CD4-positive, alpha-beta T cell (primary cell): Measurements from ENCODE around the gene CDHR1. TPM values are rescaled to one million over a fixed set of nuclear protein-coding genes. Genes with fewer than 3 reads are reported as not detected.

Experiments used
- ATAC-seq: fragments of 200-7000 bp; cut with Tn5 transposase; one replicate; pipeline ENCODE4 v1.10.0; 2022; ENCODE audit warnings: mild to moderate bottlenecking; ENCODE audit not compliant: poor library complexity
- CTCF ChIA-PET: fragments of 350-600 bp; sonication (Branson Sonifier 250); formaldehyde crosslinking; loops from one replicate; lab custom pipeline; 2021; ENCODE audit warnings: antibody characterized with exemption, inconsistent platforms; lab: Charles Lee
- POLR2A ChIA-PET: fragments of 350-600 bp; sonication (Branson Sonifier 250); formaldehyde crosslinking; loops from one replicate; lab custom pipeline; 2021; ENCODE audit warnings: antibody characterized with exemption, inconsistent platforms; lab: Charles Lee
- DNase-seq, 14 experiments: peaks; one replicate each; pipeline ENCODE4 v3.0.0-alpha.2; 2013 to 2020; ENCODE audit warnings: mixed read lengths in 2 of 14
- H3K27ac ChIP-seq, 2 donors: one replicate each; pipeline versions ENCODE4 v1.5.1 to v1.7.0; 2013; ENCODE audit warnings: low read length in 2 of 2, low read depth in 1 of 2, mild to moderate bottlenecking in 1 of 2
- H3K27me3 ChIP-seq, 2 experiments: 1 replicate in 1 of 2; 2 replicates in 1 of 2; pipeline versions ENCODE4 v1.6.1 to v1.7.0; 2013; ENCODE audit warnings: low read length in 2 of 2, control low read depth in 1 of 2, mild to moderate bottlenecking in 1 of 2, moderate library complexity in 1 of 2; ENCODE audit not compliant: insufficient read depth in 2 of 2, control insufficient read depth in 1 of 2
- H3K36me3 ChIP-seq: one replicate; pipeline ENCODE4 v1.6.1; 2013; ENCODE audit warnings: low read length, control low read depth; ENCODE audit not compliant: insufficient read depth
- H3K4me1 ChIP-seq: one replicate; pipeline ENCODE4 v1.6.1; 2013; ENCODE audit warnings: low read length, control low read depth; ENCODE audit not compliant: insufficient read depth
- H3K4me3 ChIP-seq: one replicate; pipeline ENCODE4 v1.5.1; 2013; ENCODE audit warnings: mild to moderate bottlenecking, low read length, moderate library complexity
- H3K9me3 ChIP-seq, 2 experiments: 1 replicate in 1 of 2; 2 replicates in 1 of 2; pipeline versions ENCODE4 v1.6.1 to v1.7.0; 2013; ENCODE audit warnings: low read length in 2 of 2, mild to moderate bottlenecking in 2 of 2, control low read depth in 1 of 2, moderate library complexity in 1 of 2; ENCODE audit not compliant: control insufficient read depth in 1 of 2, insufficient read depth in 1 of 2
- H3K27ac Mint-ChIP-seq: one replicate; pipeline ENCODE4 v1.8.0; 2020; ENCODE audit warnings: mixed read lengths
- H3K27me3 Mint-ChIP-seq: one replicate; pipeline ENCODE4 v1.8.0; 2021; ENCODE audit warnings: mixed read lengths
- H3K36me3 Mint-ChIP-seq: one replicate; pipeline ENCODE4 v1.8.0; 2021; ENCODE audit warnings: low read depth, mixed read lengths
- H3K4me1 Mint-ChIP-seq: one replicate; pipeline ENCODE4 v1.8.0; 2021; ENCODE audit warnings: low read depth, mixed read lengths
- H3K4me3 Mint-ChIP-seq: one replicate; pipeline ENCODE4 v1.8.0; 2020; ENCODE audit warnings: mild to moderate bottlenecking, mixed read lengths
- H3K9me3 Mint-ChIP-seq: one replicate; pipeline ENCODE4 v1.8.0; 2020; ENCODE audit warnings: mixed read lengths
- CTCF ChIP-seq: fragments of 200-600 bp; IDR thresholded peaks from one replicate; pipeline ENCODE4 v1.8.0; 2022; ENCODE audit warnings: antibody characterized with exemption, mild to moderate bottlenecking
- intact Hi-C, 2 experiments: fragments of 100-400 bp; cut with DNase I in 1 of 2; cut with micrococcal nuclease in 1 of 2; formaldehyde crosslinking; loops; one replicate each; pipeline versions ENCODE4 v1.15.1 to v1.9.0; 2023 to 2025; cut with DNase I, micrococcal nuclease
- total RNA-seq, 174 experiments: library from RNA in 2 of 174; stranded (reverse) in 2 of 174; gene quantifications; one replicate each; pipeline ENCODE4 v1.2.3 and lab custom pipeline; 2021 to 2026

CDHR1 gene
- total RNA-seq, 2 experiments from 2014 or later: 0.74 to 0.92 TPM

- Mint-ChIP-seq H3K9me3 (no peaks in the 10 kb centered on the region), H3K36me3 (no peaks in the 10 kb centered on the region), H3K4me3 (no peak overlapping the region), H3K27me3 (peaks cover 30% of the 10 kb centered on the region), H3K4me1 (peaks cover 5% of the 10 kb centered on the region), H3K27ac (no peak overlapping the region)
- no peak for TF ChIP-seq CTCF
- Histone ChIP-seq H3K27ac (no peak overlapping the region), H3K9me3 (peaks cover 0 to 11% of the 10 kb centered on the region in 2 experiments), H3K4me1 (peaks cover 27% of the 10 kb centered on the region), H3K27me3 (peaks cover 29 to 35% of the 10 kb centered on the region in 2 experiments), H3K4me3 (no peak overlapping the region), H3K36me3 (no peaks in the 10 kb centered on the region)
- ATAC-seq: no peak
- intact Hi-C loops: no loop called here
- ChIA-PET POLR2A (no interaction called here), CTCF (no interaction called here)
- no peak for DNase-seq
Observed at GRCh38 chr10:84196083-84196482, 1.7 kb downstream of the CDHR1 start.

GRCh38 chr10:84196941-84197340, 2.6 kb downstream of the CDHR1 start:
- H3K4me3 Mint-ChIP-seq: no peak overlapping the region

DNA sequence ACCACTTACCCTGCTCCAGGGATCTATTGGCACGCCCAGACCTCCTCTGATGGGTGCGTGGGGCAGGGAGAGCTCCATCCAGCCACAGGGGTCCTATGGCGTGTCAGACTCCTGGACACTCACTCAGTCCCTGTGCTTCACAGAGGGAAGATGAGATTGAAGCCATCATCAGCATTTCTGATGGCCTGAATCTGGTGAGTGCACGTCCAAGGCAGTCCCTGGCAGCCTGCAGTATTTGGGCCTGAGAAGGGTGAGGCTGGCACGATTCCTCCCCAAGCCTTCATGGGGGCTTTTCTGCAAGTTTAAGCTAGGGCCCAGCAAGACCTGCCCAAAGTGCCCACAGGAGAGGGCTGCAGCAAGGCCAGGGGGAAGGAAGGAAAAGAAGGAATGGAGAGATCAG, 3.3 kb downstream of the CDHR1 start:
- Histone ChIP-seq H3K36me3 (no peaks in the 10 kb centered on the region), H3K27ac (no peak overlapping the region), H3K9me3 (peaks cover 0 to 11% of the 10 kb centered on the region in 2 experiments), H3K4me3 (no peak overlapping the region), H3K27me3 (peaks cover 29 to 35% of the 10 kb centered on the region in 2 experiments), H3K4me1 (peaks cover 19% of the 10 kb centered on the region)
- H3K27me3 Mint-ChIP-seq: peaks cover 30% of the 10 kb centered on the region
- ChIA-PET POLR2A (interaction anchor here (0.5 kb wide), 1 partner anchor 34 kb away, joined by 3 read pairs; no protein-coding TSS in a partner anchor), CTCF (no interaction called here)
- no peak overlapping the region for H3K27ac Mint-ChIP-seq
- H3K4me3 Mint-ChIP-seq: no peak overlapping the region
- H3K9me3 Mint-ChIP-seq: no peaks in the 10 kb centered on the region
- intact Hi-C loops: no loop called here
- TF ChIP-seq CTCF: no peak
- DNase-seq: no peak
- no peaks in the 10 kb centered on the region for H3K4me1 Mint-ChIP-seq
- no peak for ATAC-seq
- H3K36me3 Mint-ChIP-seq: no peaks in the 10 kb centered on the region

More at GRCh38 chr10:84196941-84197340, 2.6 kb downstream of the CDHR1 start:
- peaks cover 30% of the 10 kb centered on the region for H3K27me3 Mint-ChIP-seq
- peaks cover 19% of the 10 kb centered on the region for H3K4me1 ChIP-seq
- H3K27me3 ChIP-seq: peaks cover 29 to 35% of the 10 kb centered on the region in 2 experiments
- H3K36me3 Mint-ChIP-seq: no peaks in the 10 kb centered on the region
- H3K9me3 Mint-ChIP-seq: no peaks in the 10 kb centered on the region
- H3K4me3 ChIP-seq: no peak overlapping the region
- H3K4me1 Mint-ChIP-seq: no peaks in the 10 kb centered on the region
- TF ChIP-seq CTCF: no peak
- no peak for ATAC-seq
- no peak for DNase-seq
- intact Hi-C loops: no loop called here
- CTCF ChIA-PET: no interaction called here
- H3K27ac Mint-ChIP-seq: no peak overlapping the region
- peaks cover 0 to 11% of the 10 kb centered on the region in 2 experiments for H3K9me3 ChIP-seq
- POLR2A ChIA-PET: no interaction called here
- no peaks in the 10 kb centered on the region for H3K36me3 ChIP-seq
- H3K27ac ChIP-seq: no peak overlapping the region
